ENCODE results near the gene RPEL1.
"Not testable (repeated sequence)": the region's sequence is repeated elsewhere in the genome, so short reads cannot be mapped to it uniquely, and the experiment has no call there.

The RPEL1 gene

GRCh38 chr10:103245587-103245986, at the start of gene RPEL1:
TSS of gene RPEL1 (plus strand) at chr10:103245887. CDS start at chr10:103245997, 110 bp downstream.
- not testable (repeated sequence) for DNase-seq (ENCODE audit: low spot score)

DNA sequence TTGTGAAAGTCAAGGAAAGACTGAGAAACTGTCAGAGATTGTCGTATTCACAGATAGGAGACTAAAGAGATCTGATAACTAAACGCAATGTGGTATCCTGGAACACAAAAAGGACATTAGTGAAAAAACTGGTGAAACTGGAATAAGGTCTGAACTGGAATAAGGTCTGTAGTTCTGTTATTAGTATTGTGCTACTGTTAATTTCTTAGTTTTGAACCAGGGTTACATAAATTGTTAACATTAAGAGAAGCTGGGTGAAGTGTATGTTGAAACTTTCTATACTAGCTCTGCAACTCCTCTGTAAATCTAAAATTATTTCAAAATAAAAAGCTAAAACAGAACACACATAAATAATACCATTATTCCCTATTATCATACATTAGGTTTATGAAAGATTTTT, 49.2 kb upstream of the RPEL1 start:
- DNase-seq (ENCODE audit: low spot score): no peak

GRCh38 chr10:103197174-103197573, 48.5 kb upstream of the RPEL1 start:
- DNase-seq (ENCODE audit: low spot score): no peak

DNA sequence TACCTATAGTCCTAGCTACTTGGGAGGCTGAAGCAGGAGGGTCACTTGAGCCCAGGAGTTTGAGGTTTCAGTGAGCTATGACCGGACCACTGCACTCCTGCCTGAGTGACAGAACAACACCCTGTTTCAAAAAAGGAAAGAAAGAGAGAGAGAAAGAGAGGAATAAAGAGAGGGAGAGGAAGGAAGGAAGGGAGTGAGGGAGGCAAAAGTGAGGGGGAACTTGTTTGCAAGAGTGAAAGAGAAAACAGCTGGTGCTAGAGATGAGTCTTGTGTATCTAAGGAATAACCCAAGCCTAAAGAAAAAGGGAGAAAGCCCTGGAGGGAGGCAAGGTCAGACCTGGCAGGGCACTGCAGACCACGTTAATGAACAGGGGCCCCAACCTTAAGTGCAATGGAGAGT, 47.8 kb upstream of the RPEL1 start:
- no peak for DNase-seq (ENCODE audit: low spot score)

- DNase-seq (ENCODE audit: low spot score): no peak
Observed at GRCh38 chr10:103198648-103199047, 47.0 kb upstream of the RPEL1 start.

GRCh38 chr10:103199488-103199887, 46.2 kb upstream of the RPEL1 start:
- DNase-seq (ENCODE audit: low spot score): no peak

GRCh38 chr10:103202319-103202718, 43.4 kb upstream of the RPEL1 start:
- no peak for DNase-seq (ENCODE audit: low spot score)

DNA sequence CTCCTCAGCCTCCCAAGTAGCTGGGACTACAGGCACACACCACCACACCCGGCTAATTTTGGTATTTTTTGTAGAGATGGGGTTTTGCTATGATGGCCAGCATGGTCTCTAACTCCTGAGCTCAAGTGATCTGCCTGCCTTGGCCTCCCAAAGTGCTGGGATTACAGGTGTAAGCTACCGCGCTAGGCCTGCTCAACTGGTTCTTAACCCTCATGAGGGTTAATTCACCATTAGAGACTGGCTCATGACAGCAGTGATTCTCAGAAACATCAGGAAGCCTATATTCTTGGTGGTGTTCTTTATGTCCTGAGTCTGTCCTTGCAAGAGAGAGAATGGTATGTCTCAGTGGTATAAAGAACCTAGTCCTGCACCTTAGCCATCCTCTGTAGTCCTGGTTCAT, 42.2 kb upstream of the RPEL1 start:
- no peak for DNase-seq (ENCODE audit: low spot score)

DNA sequence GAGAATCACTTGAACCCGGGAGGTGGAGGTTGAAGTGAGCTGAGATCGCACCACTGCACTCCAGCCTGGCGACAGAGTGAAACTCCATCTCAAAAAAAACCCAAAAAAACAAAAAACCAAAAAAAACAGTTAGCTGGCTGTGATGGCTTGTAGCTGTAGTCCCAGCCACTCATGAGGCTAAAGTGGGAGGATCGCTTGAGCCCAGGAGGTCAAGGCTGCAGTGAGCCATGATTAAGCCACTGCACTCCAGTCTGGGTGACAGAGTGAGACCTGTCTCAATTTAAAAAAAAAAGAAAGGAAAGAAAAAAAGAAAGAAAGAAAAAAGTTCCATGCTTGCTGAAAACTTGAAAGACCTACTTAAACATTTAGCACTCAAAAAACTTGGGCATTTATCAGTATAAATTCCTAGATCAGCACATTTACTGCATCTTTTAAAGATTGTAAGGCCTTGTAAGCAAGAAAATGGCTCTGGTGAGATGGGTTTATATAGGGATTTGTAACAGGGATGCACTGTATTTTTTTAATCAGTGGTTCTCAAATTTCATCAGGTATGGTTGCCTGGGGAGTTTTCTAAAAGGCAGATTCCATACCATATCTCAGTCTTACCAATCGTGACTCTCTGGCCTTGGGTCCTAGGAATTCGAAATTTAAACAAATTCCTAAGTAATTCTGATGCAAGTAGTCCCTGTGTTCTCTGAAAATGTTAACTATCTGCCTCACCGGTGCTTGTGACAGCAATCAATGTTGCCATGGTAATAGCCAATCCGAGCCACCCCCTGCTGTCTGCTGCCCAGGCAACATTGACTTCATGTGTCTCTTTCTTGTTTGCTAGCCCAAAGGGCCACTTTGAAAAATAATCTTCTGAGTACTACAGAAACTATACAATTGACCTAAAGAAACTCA, 41.1 kb upstream of the RPEL1 start:
- DNase-seq (ENCODE audit: low spot score): no peak

DNA sequence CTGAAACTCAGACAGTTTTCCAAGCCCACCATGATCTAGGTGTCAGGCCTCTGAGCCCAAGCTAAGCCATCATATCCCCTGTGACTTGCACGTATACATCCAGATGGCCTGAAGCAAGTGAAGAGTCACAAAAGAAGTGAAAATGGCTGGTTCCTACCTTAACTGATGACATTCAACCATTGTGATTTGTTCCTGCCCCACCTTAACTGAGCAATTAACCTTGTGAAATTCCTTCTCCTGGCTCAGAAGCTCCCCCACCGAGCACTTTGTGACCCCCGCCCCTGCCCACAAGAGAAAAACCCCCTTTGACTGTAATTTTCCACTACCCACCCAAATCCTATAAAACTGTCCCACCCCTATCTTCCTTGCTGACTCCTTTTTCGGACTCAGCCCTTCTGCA, 40.3 kb upstream of the RPEL1 start:
- DNase-seq (ENCODE audit: low spot score): not testable (repeated sequence)

DNA sequence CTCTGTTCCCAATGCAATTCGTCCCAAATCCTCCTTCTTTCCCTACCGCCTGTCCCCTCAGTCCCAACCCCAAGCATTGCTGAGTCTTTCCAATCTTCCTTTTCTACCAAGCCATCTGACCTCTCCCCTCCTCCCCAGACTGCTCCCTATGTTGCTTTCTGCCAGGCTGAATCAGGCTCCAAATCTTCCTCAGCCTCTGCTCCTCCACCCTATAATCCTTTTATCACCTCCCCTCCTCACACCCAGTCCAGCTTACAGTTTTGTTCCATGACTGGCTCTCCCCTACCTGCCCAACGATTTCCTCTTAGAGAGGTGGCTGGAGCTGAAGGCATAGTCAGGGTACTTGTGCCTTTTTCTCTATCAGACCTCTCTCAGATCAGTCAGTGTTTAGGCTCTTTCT, 39.0 kb upstream of the RPEL1 start:
- DNase-seq (ENCODE audit: low spot score): not testable (repeated sequence)

DNA sequence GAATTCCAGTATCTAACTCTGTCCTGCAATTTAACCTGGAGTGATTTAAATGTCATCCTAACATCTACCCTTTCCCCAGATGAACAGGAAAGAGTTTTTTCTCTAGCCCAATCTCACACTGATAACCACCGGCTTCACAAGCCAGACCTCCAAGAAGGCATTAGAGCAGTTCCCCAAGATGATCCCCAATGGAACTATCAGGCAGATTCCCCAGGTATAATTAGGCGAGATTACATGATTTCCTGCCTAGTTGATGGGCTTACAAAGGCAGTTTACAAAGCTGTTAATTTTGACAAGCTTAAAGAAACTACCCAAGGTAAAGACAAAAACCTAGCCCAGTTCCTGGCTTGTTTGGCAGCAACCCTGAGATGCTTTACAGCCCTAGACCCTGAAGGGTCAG, 38.5 kb upstream of the RPEL1 start:
- DNase-seq (ENCODE audit: low spot score): no peak

- DNase-seq (ENCODE audit: low spot score): not testable (repeated sequence)
Observed at GRCh38 chr10:103207643-103208042, 38.0 kb upstream of the RPEL1 start.

- DNase-seq (ENCODE audit: low spot score): not testable (repeated sequence)
Observed at GRCh38 chr10:103210262-103210661, 35.4 kb upstream of the RPEL1 start.

DNA sequence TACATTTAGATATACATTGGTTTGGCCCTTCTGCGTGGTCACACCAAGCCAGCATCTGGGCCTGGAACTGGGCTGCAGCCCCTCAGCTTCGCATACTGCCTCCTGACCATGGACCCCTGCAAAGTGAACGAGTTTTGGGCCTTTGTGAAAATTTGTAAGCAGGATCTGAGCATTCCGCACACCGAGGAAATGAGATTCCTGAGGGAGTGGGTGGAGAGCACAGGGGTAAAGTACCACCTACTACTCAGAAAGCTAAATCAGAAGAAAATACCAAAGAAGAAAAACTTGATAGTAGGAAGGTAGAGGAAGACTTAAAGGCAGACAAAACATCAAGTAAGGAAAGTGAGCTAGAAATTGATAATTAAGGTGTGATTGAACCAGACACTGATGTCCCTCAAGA, 30.1 kb upstream of the RPEL1 start:
- DNase-seq (ENCODE audit: low spot score): no peak

- DNase-seq (ENCODE audit: low spot score): not testable (repeated sequence)
Observed at GRCh38 chr10:103216362-103216761, 29.3 kb upstream of the RPEL1 start.

GRCh38 chr10:103224133-103224532, 21.6 kb upstream of the RPEL1 start:
- no peak for DNase-seq (ENCODE audit: low spot score)

- not testable (repeated sequence) for DNase-seq (ENCODE audit: low spot score)
Observed at GRCh38 chr10:103224721-103225120, 21.0 kb upstream of the RPEL1 start.

- DNase-seq (ENCODE audit: low spot score): no peak
Observed at GRCh38 chr10:103225939-103226338, 19.7 kb upstream of the RPEL1 start.

DNA sequence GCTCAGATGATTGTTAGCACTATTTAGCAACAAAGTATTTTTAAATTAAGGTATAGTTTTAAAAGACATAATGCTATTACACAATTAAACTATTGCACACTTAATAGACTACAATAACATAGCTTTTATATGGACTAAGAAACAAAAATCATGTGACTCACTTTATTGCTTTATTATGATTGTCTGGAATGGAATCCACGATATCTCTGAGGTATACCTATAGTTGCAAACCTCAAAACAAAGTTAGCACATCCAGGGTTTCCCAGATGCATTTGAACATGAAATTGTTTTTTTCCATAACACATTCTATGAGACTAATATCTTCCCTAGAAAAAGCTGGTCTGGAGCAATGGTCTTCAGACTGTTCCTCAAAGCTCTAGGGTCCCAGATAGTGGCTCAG, 18.3 kb upstream of the RPEL1 start:
- no peak for DNase-seq (ENCODE audit: low spot score)

DNA sequence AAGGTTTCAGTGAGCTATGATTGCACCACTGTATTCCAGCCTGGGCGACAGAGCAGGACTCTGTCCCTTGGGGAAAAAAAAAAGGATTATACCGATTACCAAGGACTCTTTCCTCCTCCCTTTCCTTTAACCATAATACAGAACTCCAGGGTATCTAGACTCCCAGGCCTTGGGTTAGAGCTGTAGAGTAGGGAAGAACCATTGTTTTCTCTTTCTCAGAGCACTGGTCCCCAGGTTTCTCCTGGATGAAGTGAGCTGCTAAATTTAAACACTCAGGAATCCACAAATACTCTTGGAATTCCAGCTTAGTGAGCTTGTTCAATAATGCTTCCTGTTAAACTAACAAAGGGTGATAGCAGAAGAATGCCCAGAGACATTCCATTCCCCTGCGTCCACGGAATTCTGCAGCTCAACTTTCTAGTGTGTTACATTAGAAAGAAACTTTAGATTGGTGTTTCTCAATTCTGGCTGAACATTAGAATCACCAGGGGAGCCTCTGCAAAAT, 14.6 kb upstream of the RPEL1 start:
- no peak for DNase-seq (ENCODE audit: low spot score)

- DNase-seq (ENCODE audit: low spot score): no peak
Observed at GRCh38 chr10:103232131-103232673, 13.5 kb upstream of the RPEL1 start.

- DNase-seq (ENCODE audit: low spot score): no peak
Observed at GRCh38 chr10:103232772-103233488, 12.8 kb upstream of the RPEL1 start.
